HG03095 (cell line): ENCODE data around the gene MBLAC1.

ENCODE experiments used
- ATAC-seq: cut with Tn5 transposase; IDR thresholded peaks from one replicate; pipeline ENCODE4 v1.9.1; 2021; ENCODE audit warnings: moderate library complexity; ENCODE audit not compliant: unreplicated experiment

The MBLAC1 gene

GRCh38 chr7:100169147-100169850 lies 42.5 kb downstream of the MBLAC1 start:
- no peak for ATAC-seq

GRCh38 chr7:100170101-100170897 lies 43.5 kb downstream of the MBLAC1 start:
- ATAC-seq: no peak

- ATAC-seq: no peak
Measured at GRCh38 chr7:100171087-100171681, 44.4 kb downstream of the MBLAC1 start.

GRCh38 chr7:100171840-100172239 lies 45.1 kb downstream of the MBLAC1 start:
- ATAC-seq: no peak

- no peak for ATAC-seq
Measured at GRCh38 chr7:100173806-100174495, 47.2 kb downstream of the MBLAC1 start.

GRCh38 chr7:100174582-100174981 lies 47.8 kb downstream of the MBLAC1 start:
- ATAC-seq: no peak

GRCh38 chr7:100175296-100175935 lies 48.6 kb downstream of the MBLAC1 start:
- ATAC-seq: no peak

- ATAC-seq: no peak
Measured at GRCh38 chr7:100176096-100177044, 49.6 kb downstream of the MBLAC1 start.

GRCh38 chr7:100177045-100178001 lies 50.6 kb downstream of the MBLAC1 start, which contains the start of the genes GPC2 and STAG3:
TSS of gene GPC2 (minus strand) at chr7:100177381. CDS start at chr7:100177199, 182 bp downstream.
TSS of gene STAG3 (plus strand) at chr7:100177918. CDS start at chr7:100180557, 2,639 bp downstream.
- peak; percentile 87 for ATAC-seq
